SK-N-SH treated with all-trans-retinoic acid at 6 μM for 48 hours (cell line): ENCODE data around the gene UBE2G1.
"Not testable (repeated sequence)": the region's sequence is repeated elsewhere in the genome, so short reads cannot be mapped to it uniquely, and the experiment has no call there.

ENCODE experiments used
- ATAC-seq: fragments of 200-7000 bp; cut with Tn5 transposase; 3 replicates; pipeline ENCODE4 v1.9.1; 2020; ENCODE audit warnings: mild to moderate bottlenecking, moderate library complexity
- ARNTL ChIP-seq: fragments of 450-650 bp; formaldehyde crosslinking; IDR thresholded peaks from 2 replicates; pipeline ENCODE4 v1.5.0; 2020; ENCODE audit warnings: low read depth, mild to moderate bottlenecking, moderate library complexity, borderline replicate concordance
- BACH2 ChIP-seq: fragments of 250-450 bp; sonication (Bioruptor Pico); IDR thresholded peaks from 2 replicates; pipeline ENCODE4 v1.9.0; 2021; ENCODE audit warnings: mild to moderate bottlenecking, borderline replicate concordance
- CSDC2 ChIP-seq: fragments of 250-450 bp; sonication (Bioruptor Pico); IDR thresholded peaks from 2 replicates; pipeline ENCODE4 v1.5.0; 2020; ENCODE audit warnings: mild to moderate bottlenecking, moderate library complexity
- ESRRG ChIP-seq: fragments of 250-450 bp; sonication (Bioruptor Pico); IDR thresholded peaks from 2 replicates; pipeline ENCODE4 v1.6.1; 2021; ENCODE audit warnings: mild to moderate bottlenecking
- ISL1 ChIP-seq: fragments of 250-450 bp; sonication (Bioruptor Pico); IDR thresholded peaks from 2 replicates; pipeline ENCODE4 v2.1.2; 2022; ENCODE audit warnings: mild to moderate bottlenecking, moderate library complexity
- OSR1 ChIP-seq: fragments of 250-450 bp; sonication (Bioruptor Pico); IDR thresholded peaks from 2 replicates; pipeline ENCODE4 v1.8.0; 2022; ENCODE audit warnings: moderate library complexity, mild to moderate bottlenecking, inconsistent platforms
- PPARA ChIP-seq: fragments of 250-450 bp; sonication (Bioruptor Pico); IDR thresholded peaks from 2 replicates; pipeline ENCODE4 v1.5.0; 2020; ENCODE audit warnings: mild to moderate bottlenecking, borderline replicate concordance
- RARB ChIP-seq: fragments of 250-450 bp; sonication (Bioruptor Pico); IDR thresholded peaks from 2 replicates; pipeline ENCODE4 v1.8.0; 2021; ENCODE audit warnings: mild to moderate bottlenecking, moderate library complexity
- ZC3H10 ChIP-seq: fragments of 250-450 bp; sonication (Bioruptor Pico); IDR thresholded peaks from 2 replicates; pipeline ENCODE4 v1.5.1; 2021; ENCODE audit warnings: mild to moderate bottlenecking, moderate library complexity
- ZFP30 ChIP-seq: fragments of 450-650 bp; formaldehyde crosslinking; IDR thresholded peaks from 2 replicates; pipeline ENCODE4 v1.5.0; 2022; ENCODE audit warnings: mild to moderate bottlenecking, moderate library complexity
- ZNF565 ChIP-seq: fragments of 450-650 bp; formaldehyde crosslinking; conservative IDR thresholded peaks from 2 replicates; pipeline ENCODE4 v1.5.0; 2020; ENCODE audit warnings: low read depth, mild to moderate bottlenecking, moderate library complexity
- ZNF70 ChIP-seq: fragments of 450-650 bp; formaldehyde crosslinking; IDR thresholded peaks from 2 replicates; pipeline ENCODE4 v1.5.0; 2020; ENCODE audit warnings: mild to moderate bottlenecking, moderate library complexity
- ZNF8 ChIP-seq: fragments of 450-650 bp; formaldehyde crosslinking; IDR thresholded peaks from 2 replicates; pipeline ENCODE4 v1.5.0; 2020; ENCODE audit warnings: mild to moderate bottlenecking, moderate library complexity
- TF ChIP-seq, protein P1 (sequence below): fragments of 250-450 bp; sonication (Bioruptor Pico); IDR thresholded peaks from 2 replicates; pipeline ENCODE4 v1.8.0; 2021; ENCODE audit warnings: low read depth, mild to moderate bottlenecking, moderate library complexity, borderline replicate concordance
- TF ChIP-seq, protein P2 (sequence below): fragments of 250-450 bp; sonication (Bioruptor Pico); IDR thresholded peaks from 2 replicates; pipeline ENCODE4 v1.8.0; 2020; ENCODE audit warnings: mild to moderate bottlenecking, moderate library complexity, borderline replicate concordance
- TF ChIP-seq, protein P3 (sequence below): fragments of 250-450 bp; sonication (Bioruptor Pico); IDR thresholded peaks from 2 replicates; pipeline ENCODE4 v1.5.0; 2020; ENCODE audit warnings: mild to moderate bottlenecking, moderate library complexity
- TF ChIP-seq, protein P4 (sequence below): fragments of 250-450 bp; sonication (Bioruptor Pico); IDR thresholded peaks from 2 replicates; pipeline ENCODE4 v1.5.1; 2020; ENCODE audit warnings: low read depth, mild to moderate bottlenecking, moderate library complexity

UBE2G1 gene

DNA sequence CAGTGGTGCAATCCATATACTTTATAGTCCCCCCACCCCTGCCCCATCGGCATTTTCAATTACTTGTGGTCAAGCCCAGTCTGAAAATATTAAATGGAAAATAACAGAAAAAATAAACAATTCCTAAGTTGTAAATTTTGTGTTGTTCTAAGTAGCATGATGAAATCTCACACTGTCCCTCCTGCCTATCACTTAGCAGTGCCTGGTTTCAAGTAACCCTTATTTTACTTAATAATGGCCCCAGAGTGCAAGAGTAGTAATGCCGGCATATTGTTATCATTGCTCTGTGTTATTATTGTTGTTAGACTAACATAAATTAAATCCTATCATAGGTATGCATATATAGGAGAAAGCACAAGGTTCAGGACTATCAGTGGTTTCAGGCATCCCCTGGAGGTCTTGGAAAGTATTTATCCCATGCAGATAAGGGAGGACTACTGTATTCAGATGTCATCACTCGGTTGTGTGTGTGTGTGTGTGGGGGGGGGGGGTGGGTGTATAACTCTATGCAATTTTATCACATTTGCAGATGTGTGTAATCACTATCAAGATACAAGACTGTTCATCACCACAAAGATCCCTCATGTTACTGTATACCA, 9.3 kb downstream of the UBE2G1 start:
- ATAC-seq, result no peak
- TF ChIP-seq PPARA (no peak), ISL1 (CRISPR knock-in tag) (no peak)

DNA sequence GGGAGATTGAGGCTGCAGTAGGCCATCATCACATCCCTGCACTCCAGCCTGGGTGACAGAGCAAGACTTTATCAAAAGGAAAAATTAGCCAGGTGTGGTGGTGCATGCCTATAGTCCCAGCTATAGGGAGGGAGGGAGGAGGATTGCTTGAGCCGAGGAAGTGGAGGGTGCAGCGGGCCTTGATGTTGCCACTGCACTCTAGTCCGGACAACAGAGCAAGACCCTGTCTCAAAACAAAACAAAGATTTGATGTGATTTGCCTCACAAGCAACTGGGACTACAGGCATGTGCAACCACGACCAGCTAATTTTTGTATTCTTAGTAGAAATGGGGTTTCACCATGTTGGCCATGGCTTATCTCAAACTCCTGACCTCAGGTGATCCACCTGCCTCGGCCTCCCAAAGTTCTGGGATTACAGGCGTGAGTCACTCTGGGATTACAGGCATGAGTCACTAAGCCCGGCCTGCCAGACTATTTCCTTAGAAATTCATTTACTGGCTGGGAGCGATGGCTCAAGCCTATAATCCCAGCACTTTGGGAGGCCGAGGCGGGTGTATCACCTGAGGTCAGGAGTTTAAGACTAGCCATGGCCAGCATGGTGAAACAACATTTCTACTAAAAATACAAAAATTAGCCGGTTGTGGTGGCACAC, 11.5 kb downstream of the UBE2G1 start:
- no peak for ATAC-seq
- TF ChIP-seq ARNTL (CRISPR knock-in tag) (no peak), PPARA (no peak), ZNF8 (CRISPR knock-in tag) (no peak), ESRRG (CRISPR knock-in tag) (no peak), CSDC2 (CRISPR knock-in tag) (no peak), OSR1 (CRISPR knock-in tag) (no peak), ISL1 (CRISPR knock-in tag) (no peak), ZFP30 (CRISPR knock-in tag) (no peak), ZC3H10 (CRISPR knock-in tag) (no peak), BACH2 (no peak), ZNF565 (CRISPR knock-in tag) (no peak), RARB (no peak)
- TF ChIP-seq, protein P1, sequence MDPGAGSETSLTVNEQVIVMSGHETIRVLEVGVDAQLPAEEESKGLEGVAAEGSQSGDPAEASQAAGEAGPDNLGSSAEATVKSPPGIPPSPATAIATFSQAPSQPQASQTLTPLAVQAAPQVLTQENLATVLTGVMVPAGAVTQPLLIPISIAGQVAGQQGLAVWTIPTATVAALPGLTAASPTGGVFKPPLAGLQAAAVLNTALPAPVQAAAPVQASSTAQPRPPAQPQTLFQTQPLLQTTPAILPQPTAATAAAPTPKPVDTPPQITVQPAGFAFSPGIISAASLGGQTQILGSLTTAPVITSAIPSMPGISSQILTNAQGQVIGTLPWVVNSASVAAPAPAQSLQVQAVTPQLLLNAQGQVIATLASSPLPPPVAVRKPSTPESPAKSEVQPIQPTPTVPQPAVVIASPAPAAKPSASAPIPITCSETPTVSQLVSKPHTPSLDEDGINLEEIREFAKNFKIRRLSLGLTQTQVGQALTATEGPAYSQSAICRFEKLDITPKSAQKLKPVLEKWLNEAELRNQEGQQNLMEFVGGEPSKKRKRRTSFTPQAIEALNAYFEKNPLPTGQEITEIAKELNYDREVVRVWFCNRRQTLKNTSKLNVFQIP, result no peak
- TF ChIP-seq, protein P2, sequence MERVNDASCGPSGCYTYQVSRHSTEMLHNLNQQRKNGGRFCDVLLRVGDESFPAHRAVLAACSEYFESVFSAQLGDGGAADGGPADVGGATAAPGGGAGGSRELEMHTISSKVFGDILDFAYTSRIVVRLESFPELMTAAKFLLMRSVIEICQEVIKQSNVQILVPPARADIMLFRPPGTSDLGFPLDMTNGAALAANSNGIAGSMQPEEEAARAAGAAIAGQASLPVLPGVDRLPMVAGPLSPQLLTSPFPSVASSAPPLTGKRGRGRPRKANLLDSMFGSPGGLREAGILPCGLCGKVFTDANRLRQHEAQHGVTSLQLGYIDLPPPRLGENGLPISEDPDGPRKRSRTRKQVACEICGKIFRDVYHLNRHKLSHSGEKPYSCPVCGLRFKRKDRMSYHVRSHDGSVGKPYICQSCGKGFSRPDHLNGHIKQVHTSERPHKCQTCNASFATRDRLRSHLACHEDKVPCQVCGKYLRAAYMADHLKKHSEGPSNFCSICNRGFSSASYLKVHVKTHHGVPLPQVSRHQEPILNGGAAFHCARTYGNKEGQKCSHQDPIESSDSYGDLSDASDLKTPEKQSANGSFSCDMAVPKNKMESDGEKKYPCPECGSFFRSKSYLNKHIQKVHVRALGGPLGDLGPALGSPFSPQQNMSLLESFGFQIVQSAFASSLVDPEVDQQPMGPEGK (CRISPR knock-in tag), result no peak
- TF ChIP-seq, protein P3, sequence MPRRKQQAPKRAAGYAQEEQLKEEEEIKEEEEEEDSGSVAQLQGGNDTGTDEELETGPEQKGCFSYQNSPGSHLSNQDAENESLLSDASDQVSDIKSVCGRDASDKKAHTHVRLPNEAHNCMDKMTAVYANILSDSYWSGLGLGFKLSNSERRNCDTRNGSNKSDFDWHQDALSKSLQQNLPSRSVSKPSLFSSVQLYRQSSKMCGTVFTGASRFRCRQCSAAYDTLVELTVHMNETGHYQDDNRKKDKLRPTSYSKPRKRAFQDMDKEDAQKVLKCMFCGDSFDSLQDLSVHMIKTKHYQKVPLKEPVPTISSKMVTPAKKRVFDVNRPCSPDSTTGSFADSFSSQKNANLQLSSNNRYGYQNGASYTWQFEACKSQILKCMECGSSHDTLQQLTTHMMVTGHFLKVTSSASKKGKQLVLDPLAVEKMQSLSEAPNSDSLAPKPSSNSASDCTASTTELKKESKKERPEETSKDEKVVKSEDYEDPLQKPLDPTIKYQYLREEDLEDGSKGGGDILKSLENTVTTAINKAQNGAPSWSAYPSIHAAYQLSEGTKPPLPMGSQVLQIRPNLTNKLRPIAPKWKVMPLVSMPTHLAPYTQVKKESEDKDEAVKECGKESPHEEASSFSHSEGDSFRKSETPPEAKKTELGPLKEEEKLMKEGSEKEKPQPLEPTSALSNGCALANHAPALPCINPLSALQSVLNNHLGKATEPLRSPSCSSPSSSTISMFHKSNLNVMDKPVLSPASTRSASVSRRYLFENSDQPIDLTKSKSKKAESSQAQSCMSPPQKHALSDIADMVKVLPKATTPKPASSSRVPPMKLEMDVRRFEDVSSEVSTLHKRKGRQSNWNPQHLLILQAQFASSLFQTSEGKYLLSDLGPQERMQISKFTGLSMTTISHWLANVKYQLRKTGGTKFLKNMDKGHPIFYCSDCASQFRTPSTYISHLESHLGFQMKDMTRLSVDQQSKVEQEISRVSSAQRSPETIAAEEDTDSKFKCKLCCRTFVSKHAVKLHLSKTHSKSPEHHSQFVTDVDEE (CRISPR knock-in tag), result no peak
- TF ChIP-seq, protein P4, sequence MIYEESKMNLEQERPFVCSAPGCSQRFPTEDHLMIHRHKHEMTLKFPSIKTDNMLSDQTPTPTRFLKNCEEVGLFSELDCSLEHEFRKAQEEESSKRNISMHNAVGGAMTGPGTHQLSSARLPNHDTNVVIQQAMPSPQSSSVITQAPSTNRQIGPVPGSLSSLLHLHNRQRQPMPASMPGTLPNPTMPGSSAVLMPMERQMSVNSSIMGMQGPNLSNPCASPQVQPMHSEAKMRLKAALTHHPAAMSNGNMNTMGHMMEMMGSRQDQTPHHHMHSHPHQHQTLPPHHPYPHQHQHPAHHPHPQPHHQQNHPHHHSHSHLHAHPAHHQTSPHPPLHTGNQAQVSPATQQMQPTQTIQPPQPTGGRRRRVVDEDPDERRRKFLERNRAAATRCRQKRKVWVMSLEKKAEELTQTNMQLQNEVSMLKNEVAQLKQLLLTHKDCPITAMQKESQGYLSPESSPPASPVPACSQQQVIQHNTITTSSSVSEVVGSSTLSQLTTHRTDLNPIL (CRISPR knock-in tag), result no peak
- TF ChIP-seq, all 23 proteins: peak for 0

DNA sequence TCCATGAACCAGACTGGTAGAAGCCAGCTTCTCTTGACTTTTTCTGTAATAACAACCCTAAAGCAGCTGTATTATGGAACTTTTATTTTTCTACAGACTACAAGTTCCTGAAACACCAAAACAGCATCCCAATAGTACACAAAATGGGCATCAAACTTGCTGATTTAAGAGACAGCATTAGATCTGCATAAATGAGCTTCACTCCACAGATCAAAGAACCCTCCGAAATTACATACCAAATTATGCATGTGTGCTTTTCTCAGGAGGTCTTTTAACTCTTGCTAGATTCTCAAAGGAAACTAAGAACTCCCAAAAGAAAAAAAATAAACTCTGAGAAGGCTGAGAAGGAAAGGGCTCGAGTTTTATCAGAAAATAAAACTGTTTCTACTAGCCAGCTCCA, 12.3 kb downstream of the UBE2G1 start:
- ATAC-seq, result no peak
- TF ChIP-seq PPARA (no peak), ZNF565 (CRISPR knock-in tag) (no peak), BACH2 (no peak), ZFP30 (CRISPR knock-in tag) (no peak), ZC3H10 (CRISPR knock-in tag) (no peak), ZNF70 (CRISPR knock-in tag) (no peak), ESRRG (CRISPR knock-in tag) (no peak), ISL1 (CRISPR knock-in tag) (no peak), ZNF8 (CRISPR knock-in tag) (no peak)
- TF ChIP-seq, protein P1, result no peak

DNA sequence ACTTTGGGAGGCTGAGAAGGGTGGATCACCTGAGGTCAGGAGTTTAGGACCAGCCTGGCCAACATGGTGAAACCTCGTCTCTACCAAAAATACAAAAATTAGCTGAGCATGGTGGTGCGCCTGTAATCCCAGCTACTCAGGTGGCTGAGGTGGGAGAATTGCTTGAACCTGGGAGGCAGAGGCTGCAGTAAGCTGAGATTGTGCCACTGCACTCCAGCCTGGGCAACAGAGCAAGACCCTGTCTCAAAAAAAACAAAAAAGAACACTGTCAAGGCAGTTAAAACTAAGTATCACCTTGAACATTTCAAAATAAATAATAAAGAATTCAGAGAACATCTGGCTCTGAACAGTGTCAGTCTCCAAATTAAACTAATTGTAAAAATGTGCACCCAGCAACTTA, 16.3 kb downstream of the UBE2G1 start:
- not testable (repeated sequence) for ATAC-seq
